Measurements from ENCODE around the gene ACTMAP. TPM values are rescaled to one million over a fixed set of nuclear protein-coding genes. Genes with fewer than 3 reads are reported as not detected.
A peak's percentile ranks its signal among the peaks of the same experiment; 100 is the strongest.

The ACTMAP gene
- total RNA-seq, 1 experiment from 2014 or later = 27.7 TPM

- Histone ChIP-seq H4K20me1 (ENCODE audit: control insufficient read depth, insufficient read depth, insufficient read length) (peaks cover 2% of the 10 kb centered on the region), H4K91ac (ENCODE audit: insufficient read length, low read depth, low read length) (no peak within 1 kb of the TSS), H2BK120ac (ENCODE audit: low read depth, low read length, poor library complexity, severe bottlenecking) (peak within 1 kb of the TSS; percentile 44), H2BK15ac (ENCODE audit: low read depth, low read length) (no peak within 1 kb of the TSS), H3K79me1 (ENCODE audit: insufficient read depth, low read depth, low read length, poor library complexity, severe bottlenecking) (peaks cover 4% of the 10 kb centered on the region), H2BK20ac (ENCODE audit: low read depth, low read length, poor library complexity, severe bottlenecking) (no peak within 1 kb of the TSS), H3K4me2 (ENCODE audit: insufficient read depth, insufficient read length, low read length) (peak within 1 kb of the TSS; percentile 82), H3K79me2 (ENCODE audit: insufficient read depth, low read length) (peaks cover 22% of the 10 kb centered on the region; the same call in 1 of the 2 replicates), H2BK12ac (ENCODE audit: insufficient read length, low read depth, low read length) (no peak within 1 kb of the TSS), H3K4me1 (ENCODE audit: insufficient read depth, low read length) (peaks cover 2% of the 10 kb centered on the region; the same call in 1 of the 2 replicates), H2AK5ac (ENCODE audit: insufficient read length, low read length) (no peak within 1 kb of the TSS), H2BK5ac (ENCODE audit: insufficient read length, low read length) (no peak within 1 kb of the TSS), H3K18ac (ENCODE audit: insufficient read length, low read depth, low read length) (peak within 1 kb of the TSS; percentile 80), H3K9me3 (ENCODE audit: control insufficient read depth, low read depth, low read length) (no peaks in the 10 kb centered on the region), H3K23ac (ENCODE audit: insufficient read length, low read depth, low read length) (no peak within 1 kb of the TSS), H2AFZ (ENCODE audit: low read length) (no peak within 1 kb of the TSS), H3K23me2 (ENCODE audit: insufficient read length, low read depth, low read length, poor library complexity, severe bottlenecking) (peaks cover 9% of the 10 kb centered on the region), H3K9ac (ENCODE audit: extremely low read depth, insufficient read length, low read length) (peak within 1 kb of the TSS; percentile 87), H3K56ac (ENCODE audit: insufficient read length, low read depth, low read length) (no peak within 1 kb of the TSS), H3K4ac (ENCODE audit: low read depth, low read length) (no peak within 1 kb of the TSS; the same call in 1 of the 2 replicates), H3K27me3 (ENCODE audit: insufficient read depth, low read length) (no peaks in the 10 kb centered on the region), H3T11ph (ENCODE audit: low read length) (no peak within 1 kb of the TSS), H3K14ac (ENCODE audit: insufficient read depth, low read length) (peak within 1 kb of the TSS; percentile 90), H3K27ac (ENCODE audit: insufficient read length, low read depth, low read length) (peak within 1 kb of the TSS; percentile 51), H4K8ac (replicated peaks; ENCODE audit: insufficient read length, low read depth, low read length) (no peak within 1 kb of the TSS), H4K5ac (ENCODE audit: insufficient read length, low read depth, low read length) (no peak within 1 kb of the TSS)
- peak; percentile 100 for DNase-seq
- Mint-ChIP-seq H3K4me1 (peaks cover 32 to 43% of the 10 kb centered on the region in 2 experiments), H3K27me3 (ENCODE audit: low read depth) (no peaks in the 10 kb centered on the region; the same call in 1 of the 2 replicates), H3K9me3 (no peaks in the 10 kb centered on the region; a peak in 1 of 5 replicates), H3K4me3 (peak within 1 kb of the TSS; percentile 93 to 96), H3K27ac (peak within 1 kb of the TSS; percentile 98 to 99 (median 98)), H3K36me3 (ENCODE audit: insufficient read depth in 1 of 3, low read depth in 3 of 3) (peaks cover 11 to 36% (median 32%) of the 10 kb centered on the region in 3 experiments; a peak in 6 of 7 replicates)
- WGBS (ENCODE audit: extremely low coverage, insufficient read length, low lambda C conversion rate) = no CpG with 5 or more reads among the region's 110 CpGs
- TF ChIP-seq CTCF (conservative IDR thresholded peaks at IDR 0.05) = no peak
Observed at GRCh38 chr19:40798683-40799557, 48.6 kb upstream of the ACTMAP start, which contains the start of gene EGLN2. EGLN2 (plus strand) TSS chr19:40799191; CDS start chr19:40800573, 1,382 bp downstream.

Data from H9 (cell line).